SK-N-SH (cell line): ENCODE data around the gene EIF4E2. TPM values are rescaled to one million over a fixed set of nuclear protein-coding genes. Genes with fewer than 3 reads are reported as not detected.
"Not testable (repeated sequence)": the region's sequence is repeated elsewhere in the genome, so short reads cannot be mapped to it uniquely, and the experiment has no call there.

Source experiments
- CTCF ChIA-PET: fragments of 300-600, 350-600 bp; formaldehyde crosslinking; extraction: SDS; loops from one replicate; lab custom pipeline; 2021; lab: Yijun Ruan, JAX
- POLR2A ChIA-PET: fragments of 350-600 bp; sonication (Branson Sonifier 250); formaldehyde crosslinking; extraction: SDS; loops from one replicate; lab custom pipeline; 2020; ENCODE audit warnings: antibody characterized with exemption, inconsistent platforms; lab: Yijun Ruan, JAX
- DNase-seq: peaks from one replicate; pipeline ENCODE4 v3.0.0; 2012
- H2AFZ ChIP-seq: fragments of 200-600 bp; sonication (generic); 2 replicates; pipeline ENCODE4 v1.8.1; 2016; ENCODE audit warnings: antibody characterized with exemption, mild to moderate bottlenecking, low read depth
- H3F3A ChIP-seq: fragments of 200-600 bp; sonication (generic); replicated peaks from 2 replicates; pipeline ENCODE3; 2016; ENCODE audit warnings: antibody characterized with exemption, mild to moderate bottlenecking; ENCODE audit not compliant: insufficient read depth
- H3K27ac ChIP-seq, 2 experiments: fragments of 200-500 bp in 1 of 2; fragments of 200-600 bp in 1 of 2; sonication (Bioruptor generic) in 1 of 2; sonication (generic), shearing (Covaris generic) in 1 of 2; 2 replicates each; pipeline versions ENCODE4 v1.5.1 to v1.6.1; 2014 to 2016; ENCODE audit warnings: low read depth in 2 of 2, inconsistent platforms in 1 of 2, low read length in 1 of 2, mild to moderate bottlenecking in 1 of 2, mixed read lengths in 1 of 2
- H3K27me3 ChIP-seq: fragments of 200-600 bp; sonication (generic), shearing (Covaris generic); 2 replicates; pipeline ENCODE4 v1.6.1; 2016; ENCODE audit warnings: mixed run types; ENCODE audit not compliant: insufficient read depth
- H3K36me3 ChIP-seq, 2 experiments: fragments of 200-500 bp in 1 of 2; fragments of 200-600 bp in 1 of 2; sonication (Bioruptor generic) in 1 of 2; sonication (generic) in 1 of 2; replicated peaks in 1 of 2; 2 replicates each; pipeline versions ENCODE3 to v1.5.1; 2014 to 2016; ENCODE audit warnings: low read length in 1 of 2, mild to moderate bottlenecking in 1 of 2; ENCODE audit not compliant: insufficient read depth in 2 of 2, control insufficient read depth in 1 of 2
- H3K4me1 ChIP-seq, 2 experiments: fragments of 200-500 bp in 1 of 2; fragments of 200-600 bp in 1 of 2; sonication (Bioruptor generic) in 1 of 2; sonication (generic), shearing (Covaris generic) in 1 of 2; 2 replicates each; pipeline versions ENCODE4 v1.5.1 to v1.6.1; 2014 to 2016; ENCODE audit warnings: low read depth in 1 of 2, low read length in 1 of 2, mixed run types in 1 of 2; ENCODE audit not compliant: insufficient read depth in 2 of 2, control insufficient read depth in 1 of 2
- H3K4me2 ChIP-seq: fragments of 200-600 bp; sonication (generic), shearing (Covaris generic); 2 replicates; pipeline ENCODE4 v1.6.1; 2017; ENCODE audit warnings: mixed run types
- H3K4me3 ChIP-seq, 2 experiments: fragments of 200-500 bp in 1 of 2; fragments of 200-600 bp in 1 of 2; sonication (Bioruptor generic) in 1 of 2; sonication (generic), shearing (Covaris generic) in 1 of 2; 2 replicates each; pipeline versions ENCODE4 v1.5.1 to v1.8.1; 2014 to 2016; ENCODE audit warnings: low read depth in 2 of 2, inconsistent platforms in 1 of 2, low read length in 1 of 2, mild to moderate bottlenecking in 1 of 2, mixed read lengths in 1 of 2, moderate library complexity in 1 of 2
- H3K79me2 ChIP-seq: fragments of 200-600 bp; sonication (generic); 2 replicates; pipeline ENCODE4 v1.8.1; 2017; ENCODE audit warnings: mild to moderate bottlenecking; ENCODE audit not compliant: insufficient read depth
- H3K9ac ChIP-seq: fragments of 200-600 bp; sonication (generic); 2 replicates; pipeline ENCODE4 v1.6.1; 2017; ENCODE audit warnings: mixed run types
- H3K9me2 ChIP-seq: fragments of 200-600 bp; sonication (generic); 2 replicates; pipeline ENCODE4 v1.6.1; 2017; ENCODE audit warnings: mixed run types
- H3K9me3 ChIP-seq: fragments of 200-600 bp; sonication (generic); 2 replicates; pipeline ENCODE4 v1.6.1; 2017; ENCODE audit warnings: mixed run types, mild to moderate bottlenecking, moderate library complexity
- H4K20me1 ChIP-seq: fragments of 200-600 bp; sonication (generic); 2 replicates; pipeline ENCODE4 v1.6.1; 2017; ENCODE audit warnings: mild to moderate bottlenecking, mixed run types; ENCODE audit not compliant: insufficient read depth
- EP300 ChIP-seq, 2 experiments: IDR thresholded peaks; 2 replicates each; pipeline versions ENCODE4 v1.4.0 to v1.6.1; 2012; ENCODE audit warnings: borderline replicate concordance in 1 of 2, low read depth in 1 of 2, low read length in 1 of 2
- EZH2phosphoT487 ChIP-seq: fragments of 200-600 bp; sonication (generic); IDR thresholded peaks from 2 replicates; pipeline ENCODE4 v1.6.1; 2017; ENCODE audit warnings: low read depth, mixed run types, mild to moderate bottlenecking, antibody characterized with exemption, moderate library complexity, borderline replicate concordance
- FOSL2 ChIP-seq: IDR thresholded peaks from 2 replicates; pipeline ENCODE4 v1.4.0; 2012; ENCODE audit warnings: low read depth, mild to moderate bottlenecking, moderate library complexity, borderline replicate concordance
- GABPA ChIP-seq: IDR thresholded peaks from 2 replicates; pipeline ENCODE4 v1.4.0; 2012; ENCODE audit warnings: low read depth, mild to moderate bottlenecking
- MAX ChIP-seq: IDR thresholded peaks from 2 replicates; pipeline ENCODE4 v1.4.0; 2012; ENCODE audit warnings: low read depth
- MEF2A ChIP-seq: IDR thresholded peaks from 2 replicates; pipeline ENCODE4 v1.4.0; 2012; ENCODE audit warnings: low read depth, borderline replicate concordance
- MXI1 ChIP-seq: IDR thresholded peaks from 2 replicates; pipeline ENCODE4 v1.6.1; 2012; ENCODE audit warnings: mild to moderate bottlenecking, low read depth, low read length, improper control_type of control experiment
- NRF1 ChIP-seq: IDR thresholded peaks from 2 replicates; pipeline ENCODE4 v1.6.1; 2012; ENCODE audit warnings: low read depth, mild to moderate bottlenecking, low read length
- POLR2AphosphoS5 ChIP-seq: IDR thresholded peaks from 2 replicates; pipeline ENCODE4 v1.6.1; 2012; ENCODE audit warnings: low read depth, low read length
- RCOR1 ChIP-seq: fragments of 150-350 bp; IDR thresholded peaks from 2 replicates; pipeline ENCODE4 v1.6.1; 2017; ENCODE audit warnings: antibody characterized with exemption, low read length
- RXRA ChIP-seq: IDR thresholded peaks from 2 replicates; pipeline ENCODE4 v1.4.0; 2012; ENCODE audit warnings: low read depth, mild to moderate bottlenecking, borderline replicate concordance
- SMC3 ChIP-seq: IDR thresholded peaks from 2 replicates; pipeline ENCODE4 v1.6.1; 2012; ENCODE audit warnings: low read depth, low read length, improper control_type of control experiment
- USF2 ChIP-seq: fragments of 150-350 bp; IDR thresholded peaks from 2 replicates; pipeline ENCODE4 v1.6.1; 2017; ENCODE audit warnings: antibody characterized with exemption, low read length, low read depth, borderline replicate concordance
- YY1 ChIP-seq: IDR thresholded peaks from 2 replicates; pipeline ENCODE4 v1.4.0; 2012; ENCODE audit warnings: low read depth, mild to moderate bottlenecking
- ZBTB33 ChIP-seq: IDR thresholded peaks from 2 replicates; pipeline ENCODE4 v1.4.0; 2012; ENCODE audit warnings: low read depth, borderline replicate concordance
- WGBS: methylation state at CpG from one replicate; pipeline ENCODE4 v1.1.6; 2017; ENCODE audit warnings: low lambda C conversion rate; 5-methylcytosine and 5-hydroxymethylcytosine counted together
- polyA plus RNA-seq, 3 experiments: library from polyadenylated mRNA; depleted of rRNA; stranded (reverse); fragments of >200 nt; gene quantifications; 2 replicates each; pipeline ENCODE4 v1.2.3, GENCODE V29; 2012

The EIF4E2 gene
- polyA plus RNA-seq, 1 of the 3 experiments (the other 2 are of a cell fraction): 29.1 TPM

GRCh38 chr2:232568161-232568560 is 17.7 kb downstream of the EIF4E2 start:
- ChIA-PET POLR2A (interaction anchor here (0.8 kb wide), 1 partner anchor 10 kb away, joined by 3 read pairs; no protein-coding TSS in a partner anchor), CTCF (interaction anchor here (1.1 kb wide), 1 partner anchor 285 kb away, joined by 3 read pairs; no protein-coding TSS in a partner anchor)
- H3K4me3 ChIP-seq: no peak overlapping the region
- no peak for DNase-seq
- H3K36me3 ChIP-seq: peaks cover 73 to 75% of the 10 kb centered on the region in 2 experiments
- H3K9ac ChIP-seq: no peak overlapping the region
- H3K4me2 ChIP-seq: no peak overlapping the region
- no peaks in the 10 kb centered on the region for H4K20me1 ChIP-seq
- H3K9me2 ChIP-seq: no peaks in the 10 kb centered on the region
- H3K79me2 ChIP-seq: peaks cover 3% of the 10 kb centered on the region; the same call in 1 of the 2 replicates
- no peaks in the 10 kb centered on the region for H3F3A ChIP-seq
- 0 out of 4 replicates have a peak overlapping the region, but pooled peaks of 1 of the 2 experiments have one; percentile 2 for H3K27ac ChIP-seq
- H3K27me3 ChIP-seq: no peaks in the 10 kb centered on the region
- no peak overlapping the region for H2AFZ ChIP-seq
- H3K9me3 ChIP-seq: no peaks in the 10 kb centered on the region
- 51% methylated on average over 5 of the region's 5 CpGs for WGBS
- TF ChIP-seq MEF2A: no peak
- TF ChIP-seq RCOR1: no peak
- peak; percentile 53; the same call in 1 of the 2 replicates for TF ChIP-seq FOSL2
- no peak for TF ChIP-seq NRF1
- no peak for TF ChIP-seq ZBTB33
- no peaks in the 10 kb centered on the region for H3K4me1 ChIP-seq

GRCh38 chr2:232569541-232569940 is 19.1 kb downstream of the EIF4E2 start:
- ChIA-PET POLR2A (no interaction called here), CTCF (no interaction called here)
- no peaks in the 10 kb centered on the region for H3F3A ChIP-seq
- H3K4me3 ChIP-seq: no peak overlapping the region
- H3K9me3 ChIP-seq: no peaks in the 10 kb centered on the region
- no peak overlapping the region for H3K27ac ChIP-seq
- H3K4me2 ChIP-seq: no peak overlapping the region
- no peaks in the 10 kb centered on the region for H3K79me2 ChIP-seq
- TF ChIP-seq EP300 (IDR thresholded peaks at IDR 0.05; ENCODE audit: borderline replicate concordance in 1 of 2, low read depth in 1 of 2, low read length in 1 of 2) (no peak), POLR2AphosphoS5 (no peak), FOSL2 (no peak), EZH2phosphoT487 (no peak), SMC3 (no peak), GABPA (no peak), MAX (no peak), MXI1 (no peak), RXRA (no peak), USF2 (no peak), YY1 (no peak)
- H3K27me3 ChIP-seq: no peaks in the 10 kb centered on the region
- H2AFZ ChIP-seq: no peak overlapping the region
- H3K4me1 ChIP-seq: no peaks in the 10 kb centered on the region
- H3K9me2 ChIP-seq: no peaks in the 10 kb centered on the region
- no peak for DNase-seq
- H3K9ac ChIP-seq: no peak overlapping the region
- no peaks in the 10 kb centered on the region for H4K20me1 ChIP-seq
- WGBS: 98% methylated on average over 3 of the region's 9 CpGs
- peaks cover 69 to 73% of the 10 kb centered on the region in 2 experiments for H3K36me3 ChIP-seq

GRCh38 chr2:232570481-232570880 is 20.0 kb downstream of the EIF4E2 start:
- H4K20me1 ChIP-seq, H3K27ac ChIP-seq, H3K9me3 ChIP-seq, H3K4me3 ChIP-seq, H3K9me2 ChIP-seq, POLR2A ChIA-PET, H3K79me2 ChIP-seq, DNase-seq, H3K9ac ChIP-seq, H2AFZ ChIP-seq, H3K4me2 ChIP-seq, H3K27me3 ChIP-seq, H3K4me1 ChIP-seq, H3F3A ChIP-seq: not testable (repeated sequence)
- H3K36me3 ChIP-seq: peaks cover 67 to 76% of the 10 kb centered on the region in 2 experiments
- CTCF ChIA-PET: interaction anchor here (2.3 kb wide), 1 partner anchor 10 kb away, joined by 6 read pairs; no protein-coding TSS in a partner anchor
- WGBS: 91% methylated on average over 6 of the region's 6 CpGs
